ENCODE measurements around the gene TRIM7. TPM values are rescaled to one million over a fixed set of nuclear protein-coding genes. Genes with fewer than 3 reads are reported as not detected.
A peak's percentile ranks its signal among the peaks of the same experiment; 100 is the strongest.
"Not testable (repeated sequence)": the region's sequence is repeated elsewhere in the genome, so short reads cannot be mapped to it uniquely, and the experiment has no call there.

The TRIM7 gene
- total and polyA plus RNA-seq, 2 donors (not counting 1 experiment from before 2014, with no cell fraction given): 4.7 to 7.3 TPM

- Histone ChIP-seq H3K4me3 (replicated peaks in 1 of 4; ENCODE audit: control extremely low read depth in 1 of 4, insufficient read depth in 1 of 4, low read depth in 3 of 4, low read length in 4 of 4) (no peak overlapping the region), H3K36me3 (ENCODE audit: control insufficient read depth, insufficient read depth, low read length) (no peaks in the 10 kb centered on the region), H3K79me2 (ENCODE audit: control insufficient read depth, insufficient read depth, low read length) (no peaks in the 10 kb centered on the region), H3K9me3 (ENCODE audit: control insufficient read depth, insufficient read depth, low read depth, low read length) (no peaks in the 10 kb centered on the region), H3K4me2 (ENCODE audit: extremely low read depth, insufficient read depth, low read length) (no peak overlapping the region), H3K27ac (ENCODE audit: insufficient read depth, low read length) (no peak overlapping the region), H3K27me3 (ENCODE audit: control insufficient read depth, insufficient read depth, low read length) (no peaks in the 10 kb centered on the region), H4K20me1 (ENCODE audit: control insufficient read depth, extremely low read depth, insufficient read depth, low read length) (no peaks in the 10 kb centered on the region), H3K9ac (ENCODE audit: insufficient read depth, low read length) (no peak overlapping the region), H3K4me1 (ENCODE audit: control insufficient read depth, extremely low read depth, insufficient read depth, low read length) (no peaks in the 10 kb centered on the region), H2AFZ (ENCODE audit: low read length) (no peak overlapping the region)
- TF ChIP-seq, protein P1, sequence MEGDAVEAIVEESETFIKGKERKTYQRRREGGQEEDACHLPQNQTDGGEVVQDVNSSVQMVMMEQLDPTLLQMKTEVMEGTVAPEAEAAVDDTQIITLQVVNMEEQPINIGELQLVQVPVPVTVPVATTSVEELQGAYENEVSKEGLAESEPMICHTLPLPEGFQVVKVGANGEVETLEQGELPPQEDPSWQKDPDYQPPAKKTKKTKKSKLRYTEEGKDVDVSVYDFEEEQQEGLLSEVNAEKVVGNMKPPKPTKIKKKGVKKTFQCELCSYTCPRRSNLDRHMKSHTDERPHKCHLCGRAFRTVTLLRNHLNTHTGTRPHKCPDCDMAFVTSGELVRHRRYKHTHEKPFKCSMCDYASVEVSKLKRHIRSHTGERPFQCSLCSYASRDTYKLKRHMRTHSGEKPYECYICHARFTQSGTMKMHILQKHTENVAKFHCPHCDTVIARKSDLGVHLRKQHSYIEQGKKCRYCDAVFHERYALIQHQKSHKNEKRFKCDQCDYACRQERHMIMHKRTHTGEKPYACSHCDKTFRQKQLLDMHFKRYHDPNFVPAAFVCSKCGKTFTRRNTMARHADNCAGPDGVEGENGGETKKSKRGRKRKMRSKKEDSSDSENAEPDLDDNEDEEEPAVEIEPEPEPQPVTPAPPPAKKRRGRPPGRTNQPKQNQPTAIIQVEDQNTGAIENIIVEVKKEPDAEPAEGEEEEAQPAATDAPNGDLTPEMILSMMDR (conservative IDR thresholded peaks at IDR 0.05 in 1 of 2, IDR thresholded peaks at IDR 0.05 in 1 of 2; ENCODE audit: low read depth in 1 of 2, low read length in 2 of 2): no peak
- TF ChIP-seq EZH2 (IDR thresholded peaks at IDR 0.05; ENCODE audit: low read length, missing control alignments): no peak
- peak in 1 of 2 donors; percentile 21 for DNase-seq (ENCODE audit: low read depth in 2 of 2)
These were observed 53.9 kb downstream of the TRIM7 start for GRCh38 chr5:181151146-181151545.

- no peak for DNase-seq (ENCODE audit: low read depth in 2 of 2)
- no peak overlapping the region for H3K4me3 ChIP-seq (replicated peaks in 1 of 4; ENCODE audit: control extremely low read depth in 1 of 4, insufficient read depth in 1 of 4, low read depth in 3 of 4, low read length in 4 of 4)
- H3K4me2 ChIP-seq (ENCODE audit: extremely low read depth, insufficient read depth, low read length): no peak overlapping the region
- H4K20me1 ChIP-seq (ENCODE audit: control insufficient read depth, extremely low read depth, insufficient read depth, low read length): no peaks in the 10 kb centered on the region
- H3K27ac ChIP-seq (ENCODE audit: insufficient read depth, low read length): no peak overlapping the region
- no peak overlapping the region for H3K9ac ChIP-seq (ENCODE audit: insufficient read depth, low read length)
- H2AFZ ChIP-seq (ENCODE audit: low read length): no peak overlapping the region
- no peaks in the 10 kb centered on the region for H3K9me3 ChIP-seq (ENCODE audit: control insufficient read depth, insufficient read depth, low read depth, low read length)
- H3K79me2 ChIP-seq (ENCODE audit: control insufficient read depth, insufficient read depth, low read length): no peaks in the 10 kb centered on the region
- no peaks in the 10 kb centered on the region for H3K4me1 ChIP-seq (ENCODE audit: control insufficient read depth, extremely low read depth, insufficient read depth, low read length)
- H3K36me3 ChIP-seq (ENCODE audit: control insufficient read depth, insufficient read depth, low read length): no peaks in the 10 kb centered on the region
- no peaks in the 10 kb centered on the region for H3K27me3 ChIP-seq (ENCODE audit: control insufficient read depth, insufficient read depth, low read length)
- no peak for TF ChIP-seq EZH2 (IDR thresholded peaks at IDR 0.05; ENCODE audit: low read length, missing control alignments)
- TF ChIP-seq, protein P1 (conservative IDR thresholded peaks at IDR 0.05 in 1 of 2, IDR thresholded peaks at IDR 0.05 in 1 of 2; ENCODE audit: low read depth in 1 of 2, low read length in 2 of 2): no peak
These were observed 54.9 kb downstream of the TRIM7 start for GRCh38 chr5:181149806-181150733.

GRCh38 chr5:181149355-181149754 lies 55.6 kb downstream of the TRIM7 start:
- Histone ChIP-seq H3K4me2 (ENCODE audit: extremely low read depth, insufficient read depth, low read length) (no peak overlapping the region), H3K27me3 (ENCODE audit: control insufficient read depth, insufficient read depth, low read length) (no peaks in the 10 kb centered on the region), H3K9ac (ENCODE audit: insufficient read depth, low read length) (no peak overlapping the region), H4K20me1 (ENCODE audit: control insufficient read depth, extremely low read depth, insufficient read depth, low read length) (no peaks in the 10 kb centered on the region), H3K4me3 (replicated peaks in 1 of 4; ENCODE audit: control extremely low read depth in 1 of 4, insufficient read depth in 1 of 4, low read depth in 3 of 4, low read length in 4 of 4) (no peak overlapping the region), H3K36me3 (ENCODE audit: control insufficient read depth, insufficient read depth, low read length) (no peaks in the 10 kb centered on the region), H3K27ac (ENCODE audit: insufficient read depth, low read length) (no peak overlapping the region), H3K4me1 (ENCODE audit: control insufficient read depth, extremely low read depth, insufficient read depth, low read length) (no peaks in the 10 kb centered on the region), H3K9me3 (ENCODE audit: control insufficient read depth, insufficient read depth, low read depth, low read length) (no peaks in the 10 kb centered on the region), H3K79me2 (ENCODE audit: control insufficient read depth, insufficient read depth, low read length) (no peaks in the 10 kb centered on the region), H2AFZ (ENCODE audit: low read length) (no peak overlapping the region)
- TF ChIP-seq, protein P1 (conservative IDR thresholded peaks at IDR 0.05 in 1 of 2, IDR thresholded peaks at IDR 0.05 in 1 of 2; ENCODE audit: low read depth in 1 of 2, low read length in 2 of 2): no peak
- no peak for TF ChIP-seq EZH2 (IDR thresholded peaks at IDR 0.05; ENCODE audit: low read length, missing control alignments)
- no peak for DNase-seq (ENCODE audit: low read depth in 2 of 2)

DNA sequence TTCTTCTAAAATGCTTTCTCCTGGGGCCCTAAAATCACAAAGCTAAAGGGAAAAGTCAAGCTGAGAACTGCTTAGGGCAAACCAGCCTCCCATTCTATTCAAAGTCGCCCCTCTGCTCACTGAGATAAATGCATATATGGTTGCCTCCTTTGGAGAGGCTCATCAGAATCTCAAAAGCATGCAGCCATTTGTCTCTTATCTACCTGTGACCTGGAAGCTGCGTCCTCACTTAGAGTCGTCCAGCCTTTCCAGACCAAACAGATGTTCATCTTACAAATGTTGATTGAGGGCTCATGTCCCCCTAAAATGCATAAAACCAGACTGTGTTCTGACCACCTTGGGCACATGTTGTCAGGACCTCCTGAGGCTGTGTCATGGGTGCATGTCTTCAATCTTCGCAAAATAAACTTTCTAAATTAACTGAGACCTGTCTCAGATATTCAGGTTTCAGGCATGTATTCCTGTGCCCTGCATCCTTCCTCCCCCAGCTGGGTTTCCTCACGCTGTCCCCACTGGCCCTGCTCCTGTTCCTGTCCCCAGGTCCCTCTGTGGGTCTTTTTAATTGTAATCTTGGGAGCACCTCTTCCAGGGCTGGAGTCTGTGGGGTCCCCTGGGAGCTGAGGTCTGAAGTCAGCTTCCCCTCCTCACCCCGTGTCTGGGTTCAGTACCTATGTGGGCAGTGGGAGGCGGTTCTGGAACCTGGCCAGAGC lies 57.9 kb downstream of the TRIM7 start, which contains the start of gene OR2V2:
Gene OR2V2, plus strand, starts transcription at position 660 of the 710 bp plus-strand sequence. CDS start 7,357 bp downstream, outside the sequence.
- DNase-seq (ENCODE audit: low read depth in 2 of 2); H2AFZ ChIP-seq (ENCODE audit: low read length); H3K4me1 ChIP-seq (ENCODE audit: control insufficient read depth, extremely low read depth, insufficient read depth, low read length); H3K4me3 ChIP-seq (replicated peaks in 1 of 4; ENCODE audit: control extremely low read depth in 1 of 4, insufficient read depth in 1 of 4, low read depth in 3 of 4, low read length in 4 of 4); H3K9ac ChIP-seq (ENCODE audit: insufficient read depth, low read length); H3K9me3 ChIP-seq (ENCODE audit: control insufficient read depth, insufficient read depth, low read depth, low read length); H4K20me1 ChIP-seq (ENCODE audit: control insufficient read depth, extremely low read depth, insufficient read depth, low read length); H3K4me2 ChIP-seq (ENCODE audit: extremely low read depth, insufficient read depth, low read length); H3K27ac ChIP-seq (ENCODE audit: insufficient read depth, low read length); H3K79me2 ChIP-seq (ENCODE audit: control insufficient read depth, insufficient read depth, low read length); H3K36me3 ChIP-seq (ENCODE audit: control insufficient read depth, insufficient read depth, low read length); H3K27me3 ChIP-seq (ENCODE audit: control insufficient read depth, insufficient read depth, low read length): not testable (repeated sequence)

All from fibroblast of lung (primary cell).